ENCODE measurements around the gene ADGRF5.

DNA sequence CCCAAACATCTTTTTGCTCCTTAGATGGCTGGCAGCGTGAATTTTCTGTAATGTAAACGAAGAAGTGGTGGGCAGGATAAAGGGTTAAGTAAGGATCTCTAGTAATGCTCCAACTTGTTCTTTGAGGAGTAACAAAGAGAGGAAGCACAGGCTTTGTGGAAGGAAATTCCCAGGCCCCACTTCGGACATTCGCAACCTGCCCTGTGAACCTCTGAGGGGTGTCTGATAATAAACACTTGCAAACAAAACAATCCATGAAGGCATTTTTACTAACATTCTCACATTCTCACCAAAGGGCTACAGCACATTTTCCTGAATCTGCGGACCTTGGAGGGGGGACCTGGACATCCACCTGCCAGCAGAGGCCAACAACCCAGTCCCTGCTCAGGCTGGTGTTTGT lies 25.8 kb upstream of the ADGRF5 start:
- no peak for TF ChIP-seq POLR2A (IDR thresholded peaks at IDR 0.05)
- TF ChIP-seq, protein P1, sequence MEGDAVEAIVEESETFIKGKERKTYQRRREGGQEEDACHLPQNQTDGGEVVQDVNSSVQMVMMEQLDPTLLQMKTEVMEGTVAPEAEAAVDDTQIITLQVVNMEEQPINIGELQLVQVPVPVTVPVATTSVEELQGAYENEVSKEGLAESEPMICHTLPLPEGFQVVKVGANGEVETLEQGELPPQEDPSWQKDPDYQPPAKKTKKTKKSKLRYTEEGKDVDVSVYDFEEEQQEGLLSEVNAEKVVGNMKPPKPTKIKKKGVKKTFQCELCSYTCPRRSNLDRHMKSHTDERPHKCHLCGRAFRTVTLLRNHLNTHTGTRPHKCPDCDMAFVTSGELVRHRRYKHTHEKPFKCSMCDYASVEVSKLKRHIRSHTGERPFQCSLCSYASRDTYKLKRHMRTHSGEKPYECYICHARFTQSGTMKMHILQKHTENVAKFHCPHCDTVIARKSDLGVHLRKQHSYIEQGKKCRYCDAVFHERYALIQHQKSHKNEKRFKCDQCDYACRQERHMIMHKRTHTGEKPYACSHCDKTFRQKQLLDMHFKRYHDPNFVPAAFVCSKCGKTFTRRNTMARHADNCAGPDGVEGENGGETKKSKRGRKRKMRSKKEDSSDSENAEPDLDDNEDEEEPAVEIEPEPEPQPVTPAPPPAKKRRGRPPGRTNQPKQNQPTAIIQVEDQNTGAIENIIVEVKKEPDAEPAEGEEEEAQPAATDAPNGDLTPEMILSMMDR (IDR thresholded peaks at IDR 0.05) = no peak

All from heart left ventricle (tissue), 13 donors.